Smooth muscle cell (in vitro differentiated cells): ENCODE results near the gene GAPDH. TPM values are rescaled to one million over a fixed set of nuclear protein-coding genes. Genes with fewer than 3 reads are reported as not detected.
"Not testable (repeated sequence)": the region's sequence is repeated elsewhere in the genome, so short reads cannot be mapped to it uniquely, and the experiment has no call there.

Experiments used
- DNase-seq: peaks from one replicate; lab custom pipeline; 2025; ENCODE audit not compliant: unreplicated experiment; lab: John Stamatoyannopoulos, UW
- H2AFZ ChIP-seq: fragments of 200-600 bp; sonication (generic); 2 replicates; pipeline ENCODE4 v1.6.0; 2016; ENCODE audit warnings: antibody characterized with exemption, low read depth, mild to moderate bottlenecking
- H3F3A ChIP-seq: fragments of 200-600 bp; sonication (generic); 2 replicates; pipeline ENCODE4 v1.6.0; 2017; ENCODE audit warnings: antibody characterized with exemption, low read depth
- H3K27ac ChIP-seq: fragments of 200-600 bp; sonication (generic); 2 replicates; pipeline ENCODE4 v1.5.1; 2016; ENCODE audit warnings: low read depth, mild to moderate bottlenecking
- H3K27me3 ChIP-seq: fragments of 200-600 bp; sonication (generic); 2 replicates; pipeline ENCODE4 v1.6.1; 2016; ENCODE audit warnings: low read depth, mild to moderate bottlenecking
- H3K36me3 ChIP-seq: fragments of 200-600 bp; sonication (generic); 2 replicates; pipeline ENCODE4 v1.5.1; 2016; ENCODE audit warnings: low read depth
- H3K4me1 ChIP-seq: fragments of 200-600 bp; sonication (generic); 2 replicates; pipeline ENCODE4 v1.5.1; 2016; ENCODE audit warnings: low read depth
- H3K4me2 ChIP-seq: fragments of 200-600 bp; sonication (generic); 2 replicates; pipeline ENCODE4 v1.6.0; 2016; ENCODE audit warnings: mild to moderate bottlenecking
- H3K4me3 ChIP-seq: fragments of 200-600 bp; sonication (generic); 2 replicates; pipeline ENCODE4 v1.5.1; 2016; ENCODE audit warnings: mild to moderate bottlenecking
- H3K79me2 ChIP-seq: fragments of 200-600 bp; sonication (generic); 2 replicates; pipeline ENCODE4 v1.6.0; 2016; ENCODE audit warnings: low read depth, mild to moderate bottlenecking
- H3K9ac ChIP-seq: fragments of 200-600 bp; sonication (generic); 2 replicates; pipeline ENCODE4 v1.6.0; 2016; ENCODE audit warnings: low read depth
- H3K9me3 ChIP-seq: fragments of 200-600 bp; sonication (generic); replicated peaks from 2 replicates; pipeline ENCODE4 v1.5.1; 2016; ENCODE audit warnings: low read depth
- H4K20me1 ChIP-seq: fragments of 200-600 bp; sonication (generic); 2 replicates; pipeline ENCODE4 v1.6.0; 2016; ENCODE audit warnings: low read depth
- WGBS: methylation state at CpG from one replicate; pipeline ENCODE4 v1.1.7; 2016; ENCODE audit warnings: low lambda C conversion rate; 5-methylcytosine and 5-hydroxymethylcytosine counted together
- polyA plus RNA-seq: library from polyadenylated mRNA; unstranded; fragments of >200 nt; fragmentation: Nextera tagmentation; extraction: Ambion mirVana; gene quantifications from 2 replicates; pipeline ENCODE4 v1.2.1, GENCODE V29; 2016
- total RNA-seq: library from RNA; depleted of rRNA; stranded (reverse); fragments of >200 nt; gene quantifications from 2 replicates; pipeline ENCODE4 v1.2.3, GENCODE V29; 2014
- TF ChIP-seq, protein P1 (sequence below): fragments of 200-600 bp; sonication (generic); IDR thresholded peaks from 2 replicates; pipeline ENCODE4 v1.5.1; 2017; ENCODE audit warnings: borderline replicate concordance, mild to moderate bottlenecking, antibody characterized with exemption; ENCODE audit not compliant: insufficient read depth, poor library complexity, severe bottlenecking

The GAPDH gene
- total and polyA plus RNA-seq, 2 experiments from 2014 or later = 5,158 to 9,934 TPM

- peaks cover 3% of the 10 kb centered on the region for H3F3A ChIP-seq
- H3K4me2 ChIP-seq = peak overlapping the region; percentile 84
- H3K4me1 ChIP-seq = peaks cover 21% of the 10 kb centered on the region
- H4K20me1 ChIP-seq = peaks cover 6% of the 10 kb centered on the region
- peak overlapping the region; percentile 74 for H3K4me3 ChIP-seq
- TF ChIP-seq, protein P1, sequence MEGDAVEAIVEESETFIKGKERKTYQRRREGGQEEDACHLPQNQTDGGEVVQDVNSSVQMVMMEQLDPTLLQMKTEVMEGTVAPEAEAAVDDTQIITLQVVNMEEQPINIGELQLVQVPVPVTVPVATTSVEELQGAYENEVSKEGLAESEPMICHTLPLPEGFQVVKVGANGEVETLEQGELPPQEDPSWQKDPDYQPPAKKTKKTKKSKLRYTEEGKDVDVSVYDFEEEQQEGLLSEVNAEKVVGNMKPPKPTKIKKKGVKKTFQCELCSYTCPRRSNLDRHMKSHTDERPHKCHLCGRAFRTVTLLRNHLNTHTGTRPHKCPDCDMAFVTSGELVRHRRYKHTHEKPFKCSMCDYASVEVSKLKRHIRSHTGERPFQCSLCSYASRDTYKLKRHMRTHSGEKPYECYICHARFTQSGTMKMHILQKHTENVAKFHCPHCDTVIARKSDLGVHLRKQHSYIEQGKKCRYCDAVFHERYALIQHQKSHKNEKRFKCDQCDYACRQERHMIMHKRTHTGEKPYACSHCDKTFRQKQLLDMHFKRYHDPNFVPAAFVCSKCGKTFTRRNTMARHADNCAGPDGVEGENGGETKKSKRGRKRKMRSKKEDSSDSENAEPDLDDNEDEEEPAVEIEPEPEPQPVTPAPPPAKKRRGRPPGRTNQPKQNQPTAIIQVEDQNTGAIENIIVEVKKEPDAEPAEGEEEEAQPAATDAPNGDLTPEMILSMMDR = no peak
- H3K36me3 ChIP-seq = no peaks in the 10 kb centered on the region
- H3K9me3 ChIP-seq = no peaks in the 10 kb centered on the region
- H3K79me2 ChIP-seq = peaks cover 35% of the 10 kb centered on the region
- H2AFZ ChIP-seq = no peak overlapping the region
- H3K9ac ChIP-seq = peak overlapping the region; percentile 4
- no peak for DNase-seq
- no peaks in the 10 kb centered on the region for H3K27me3 ChIP-seq
- H3K27ac ChIP-seq = no peak overlapping the region
- 87% methylated on average over 1 of the region's 1 CpG for WGBS
These were observed 39.3 kb upstream of the GAPDH start for GRCh38 chr12:6494968-6495367.

- H3K9ac ChIP-seq, H4K20me1 ChIP-seq, H3K4me2 ChIP-seq, H3K36me3 ChIP-seq, H3K9me3 ChIP-seq, H3K27me3 ChIP-seq, H3K27ac ChIP-seq, DNase-seq, H3K4me3 ChIP-seq, H2AFZ ChIP-seq, H3F3A ChIP-seq: not testable (repeated sequence)
- Histone ChIP-seq H3K79me2 (peaks cover 44% of the 10 kb centered on the region), H3K4me1 (peaks cover 17% of the 10 kb centered on the region)
- 95% methylated on average over 3 of the region's 3 CpGs for WGBS
These were observed 37.0 kb upstream of the GAPDH start for GRCh38 chr12:6497291-6497690.

DNA sequence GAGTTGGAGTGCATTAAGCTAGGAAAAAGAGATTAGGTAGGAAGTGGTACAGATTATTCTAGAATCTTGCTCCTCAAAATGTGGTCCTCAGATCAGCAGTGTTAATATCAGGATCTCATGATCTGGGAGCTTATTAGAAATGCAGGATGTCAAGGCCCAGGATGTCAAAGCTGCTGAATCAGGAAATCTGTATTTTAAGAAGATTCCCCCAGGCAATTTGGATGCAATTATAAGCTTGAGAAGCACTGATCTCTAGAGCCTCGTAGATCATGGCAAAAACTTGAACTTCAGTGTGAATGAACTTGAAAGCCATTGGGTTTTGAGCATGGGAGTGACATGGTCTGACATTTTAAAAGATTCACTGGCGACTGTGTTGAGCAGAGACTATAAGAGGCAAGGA lies 33.9 kb upstream of the GAPDH start:
- Histone ChIP-seq H3K4me1 (peaks cover 2% of the 10 kb centered on the region), H3K4me2 (no peak overlapping the region), H3K27me3 (no peaks in the 10 kb centered on the region), H3F3A (no peaks in the 10 kb centered on the region), H3K36me3 (no peaks in the 10 kb centered on the region), H2AFZ (no peak overlapping the region), H3K79me2 (peaks cover 32% of the 10 kb centered on the region), H3K9me3 (no peaks in the 10 kb centered on the region), H3K27ac (no peak overlapping the region), H3K4me3 (no peak overlapping the region), H4K20me1 (no peaks in the 10 kb centered on the region), H3K9ac (no peak overlapping the region)
- 88% methylated on average over 2 of the region's 2 CpGs for WGBS
- no peak for DNase-seq
- TF ChIP-seq, protein P1 = no peak

GRCh38 chr12:6507102-6507998 lies 27.0 kb upstream of the GAPDH start:
- H3K4me2 ChIP-seq = peak overlapping the region; percentile 70
- WGBS = 65% methylated on average over 12 of the region's 12 CpGs

More at GRCh38 chr12:6507102-6507998, 27.0 kb upstream of the GAPDH start:
- Histone ChIP-seq H4K20me1 (no peaks in the 10 kb centered on the region), H3K4me3 (no peak overlapping the region), H3K27me3 (no peaks in the 10 kb centered on the region), H3K9me3 (no peaks in the 10 kb centered on the region), H3K27ac (peak overlapping the region; percentile 84), H2AFZ (peak overlapping the region; percentile 83), H3K4me1 (peaks cover 18% of the 10 kb centered on the region), H3K9ac (peak overlapping the region; percentile 37), H3K79me2 (peaks cover 20% of the 10 kb centered on the region), H3F3A (no peaks in the 10 kb centered on the region), H3K36me3 (no peaks in the 10 kb centered on the region)
- TF ChIP-seq, protein P1 = no peak
- DNase-seq = no peak
